ENCODE data around the gene SMURF1. TPM values are rescaled to one million over a fixed set of nuclear protein-coding genes. Genes with fewer than 3 reads are reported as not detected.

The SMURF1 gene
- total RNA-seq, 1 donor, result 23.5 TPM

GRCh38 chr7:99004216-99004615 is 139.7 kb downstream of the SMURF1 start:
- Histone ChIP-seq H4K20me1 (ENCODE audit: insufficient read depth, low read length) (peaks cover 4% of the 10 kb centered on the region), H3K27me3 (ENCODE audit: insufficient read depth, low read length) (no peaks in the 10 kb centered on the region), H2AFZ (ENCODE audit: low read length) (no peak overlapping the region), H3K36me3 (ENCODE audit: insufficient read depth, low read length) (peaks cover 66% of the 10 kb centered on the region), H3K9me3 (ENCODE audit: low read depth, low read length) (no peaks in the 10 kb centered on the region), H3K4me2 (ENCODE audit: insufficient read depth, low read length) (no peak overlapping the region), H3K4me3 (ENCODE audit: insufficient read depth, low read length) (no peak overlapping the region), H3K79me2 (ENCODE audit: insufficient read depth, low read length) (no peaks in the 10 kb centered on the region), H3K27ac (ENCODE audit: low read depth, low read length) (peak overlapping the region; percentile 24), H3K4me1 (ENCODE audit: insufficient read depth, low read length) (peaks cover 5% of the 10 kb centered on the region)
- TF ChIP-seq, protein P1, sequence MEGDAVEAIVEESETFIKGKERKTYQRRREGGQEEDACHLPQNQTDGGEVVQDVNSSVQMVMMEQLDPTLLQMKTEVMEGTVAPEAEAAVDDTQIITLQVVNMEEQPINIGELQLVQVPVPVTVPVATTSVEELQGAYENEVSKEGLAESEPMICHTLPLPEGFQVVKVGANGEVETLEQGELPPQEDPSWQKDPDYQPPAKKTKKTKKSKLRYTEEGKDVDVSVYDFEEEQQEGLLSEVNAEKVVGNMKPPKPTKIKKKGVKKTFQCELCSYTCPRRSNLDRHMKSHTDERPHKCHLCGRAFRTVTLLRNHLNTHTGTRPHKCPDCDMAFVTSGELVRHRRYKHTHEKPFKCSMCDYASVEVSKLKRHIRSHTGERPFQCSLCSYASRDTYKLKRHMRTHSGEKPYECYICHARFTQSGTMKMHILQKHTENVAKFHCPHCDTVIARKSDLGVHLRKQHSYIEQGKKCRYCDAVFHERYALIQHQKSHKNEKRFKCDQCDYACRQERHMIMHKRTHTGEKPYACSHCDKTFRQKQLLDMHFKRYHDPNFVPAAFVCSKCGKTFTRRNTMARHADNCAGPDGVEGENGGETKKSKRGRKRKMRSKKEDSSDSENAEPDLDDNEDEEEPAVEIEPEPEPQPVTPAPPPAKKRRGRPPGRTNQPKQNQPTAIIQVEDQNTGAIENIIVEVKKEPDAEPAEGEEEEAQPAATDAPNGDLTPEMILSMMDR (IDR thresholded peaks at IDR 0.05; ENCODE audit: extremely low read depth, low read depth, low read length), result no peak
- peak; percentile 92 for DNase-seq (ENCODE audit: insufficient read length, low spot score, missing footprints)

- Histone ChIP-seq H3K79me2 (ENCODE audit: insufficient read depth, low read length) (no peaks in the 10 kb centered on the region), H2AFZ (ENCODE audit: low read length) (no peak overlapping the region), H3K36me3 (ENCODE audit: insufficient read depth, low read length) (peaks cover 65% of the 10 kb centered on the region), H3K4me1 (ENCODE audit: insufficient read depth, low read length) (peaks cover 5% of the 10 kb centered on the region), H3K4me2 (ENCODE audit: insufficient read depth, low read length) (no peak overlapping the region), H3K4me3 (ENCODE audit: insufficient read depth, low read length) (no peak overlapping the region), H3K27ac (ENCODE audit: low read depth, low read length) (no peak overlapping the region), H3K27me3 (ENCODE audit: insufficient read depth, low read length) (no peaks in the 10 kb centered on the region), H3K9me3 (ENCODE audit: low read depth, low read length) (no peaks in the 10 kb centered on the region), H4K20me1 (ENCODE audit: insufficient read depth, low read length) (peaks cover 4% of the 10 kb centered on the region)
- TF ChIP-seq, protein P1 (IDR thresholded peaks at IDR 0.05; ENCODE audit: extremely low read depth, low read depth, low read length), result no peak
- no peak for DNase-seq (ENCODE audit: insufficient read length, low spot score, missing footprints)
Observed at GRCh38 chr7:99003419-99003818, 140.5 kb downstream of the SMURF1 start.

DNA sequence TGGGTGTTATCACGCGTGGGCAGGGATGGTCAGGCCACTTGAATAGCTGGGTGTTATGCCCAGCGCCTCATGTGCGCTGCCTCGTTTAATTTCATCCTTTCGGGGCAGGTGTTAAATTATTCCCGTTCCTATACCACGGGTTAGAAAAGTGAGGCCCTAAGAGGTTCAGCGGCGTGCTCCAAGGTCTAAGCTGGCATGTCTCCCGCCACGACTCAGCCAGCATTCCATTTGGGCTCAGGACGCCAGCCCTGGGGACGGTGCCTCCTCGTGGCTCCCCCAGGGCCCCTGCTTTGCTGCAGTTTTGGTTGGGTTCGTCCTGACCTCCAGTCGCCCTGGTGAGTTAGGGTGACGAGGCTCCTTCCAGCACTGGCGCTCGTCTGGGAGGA is 141.1 kb downstream of the SMURF1 start:
- Histone ChIP-seq H3K36me3 (ENCODE audit: insufficient read depth, low read length) (peaks cover 65% of the 10 kb centered on the region), H4K20me1 (ENCODE audit: insufficient read depth, low read length) (peaks cover 4% of the 10 kb centered on the region), H3K27me3 (ENCODE audit: insufficient read depth, low read length) (no peaks in the 10 kb centered on the region), H3K4me1 (ENCODE audit: insufficient read depth, low read length) (peaks cover 5% of the 10 kb centered on the region), H3K4me2 (ENCODE audit: insufficient read depth, low read length) (no peak overlapping the region), H2AFZ (ENCODE audit: low read length) (no peak overlapping the region), H3K27ac (ENCODE audit: low read depth, low read length) (no peak overlapping the region), H3K4me3 (ENCODE audit: insufficient read depth, low read length) (no peak overlapping the region), H3K9me3 (ENCODE audit: low read depth, low read length) (no peaks in the 10 kb centered on the region), H3K79me2 (ENCODE audit: insufficient read depth, low read length) (no peaks in the 10 kb centered on the region)
- DNase-seq (ENCODE audit: insufficient read length, low spot score, missing footprints), result peak; percentile 45
- TF ChIP-seq, protein P1 (IDR thresholded peaks at IDR 0.05; ENCODE audit: extremely low read depth, low read depth, low read length), result no peak

DNA sequence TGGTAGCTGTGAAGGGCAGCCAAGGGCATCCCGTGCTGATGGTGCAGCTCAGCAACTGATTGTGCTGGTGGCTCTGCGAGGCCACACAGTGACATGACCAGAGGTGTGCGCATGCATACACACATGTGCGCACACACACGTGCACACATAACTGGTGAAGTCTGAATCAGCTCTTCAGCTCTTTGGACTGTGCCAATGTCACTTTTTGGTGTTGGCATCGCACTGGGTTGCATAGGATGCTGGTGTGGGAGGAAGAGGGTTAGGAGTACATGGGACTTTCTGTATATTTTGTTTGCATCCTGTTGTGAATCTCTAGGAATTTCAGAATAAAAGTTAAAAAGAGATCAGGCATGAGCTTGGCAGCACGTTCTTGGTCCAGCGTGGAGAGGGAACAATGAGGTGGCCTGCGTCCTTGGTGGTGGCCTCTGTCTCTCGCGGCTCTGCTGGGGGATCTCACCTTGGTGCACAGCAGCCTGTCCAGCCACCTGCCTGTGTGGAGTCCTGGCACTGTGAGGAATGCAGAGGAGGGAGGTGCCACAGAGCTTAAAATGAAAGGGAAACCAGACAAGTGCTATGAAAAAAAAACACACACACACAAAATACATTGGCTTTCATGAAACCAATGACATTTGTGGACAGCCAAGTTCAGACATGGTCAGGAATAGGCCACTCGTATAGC is 141.6 kb downstream of the SMURF1 start:
- TF ChIP-seq, protein P1 (IDR thresholded peaks at IDR 0.05; ENCODE audit: extremely low read depth, low read depth, low read length), result no peak
- H3K79me2 ChIP-seq (ENCODE audit: insufficient read depth, low read length), result no peaks in the 10 kb centered on the region
- no peak overlapping the region for H3K4me2 ChIP-seq (ENCODE audit: insufficient read depth, low read length)
- H3K27me3 ChIP-seq (ENCODE audit: insufficient read depth, low read length), result no peaks in the 10 kb centered on the region
- peaks cover 5% of the 10 kb centered on the region for H3K4me1 ChIP-seq (ENCODE audit: insufficient read depth, low read length)
- H3K36me3 ChIP-seq (ENCODE audit: insufficient read depth, low read length), result peaks cover 69% of the 10 kb centered on the region
- no peak overlapping the region for H3K27ac ChIP-seq (ENCODE audit: low read depth, low read length)
- no peak overlapping the region for H3K4me3 ChIP-seq (ENCODE audit: insufficient read depth, low read length)
- no peak overlapping the region for H2AFZ ChIP-seq (ENCODE audit: low read length)
- no peaks in the 10 kb centered on the region for H3K9me3 ChIP-seq (ENCODE audit: low read depth, low read length)
- H4K20me1 ChIP-seq (ENCODE audit: insufficient read depth, low read length), result peaks cover 4% of the 10 kb centered on the region
- DNase-seq (ENCODE audit: insufficient read length, low spot score, missing footprints), result peak; percentile 49
